HG02943 (cell line): ENCODE measurements around the gene CRYBG2.
"Not testable (repeated sequence)": the region's sequence is repeated elsewhere in the genome, so short reads cannot be mapped to it uniquely, and the experiment has no call there.

ENCODE experiments used
- ATAC-seq: cut with Tn5 transposase; IDR thresholded peaks from one replicate; pipeline ENCODE4 v1.9.1; 2021; ENCODE audit warnings: mild to moderate bottlenecking, low read depth, moderate library complexity; ENCODE audit not compliant: unreplicated experiment

CRYBG2 gene

GRCh38 chr1:26372611-26373010, 18.7 kb upstream of the CRYBG2 start, which contains the start of gene ZNF683:
ZNF683 (minus strand) TSS chr1:26372750; CDS start chr1:26368571, 4,179 bp downstream.
- not testable (repeated sequence) for ATAC-seq

- ATAC-seq: no peak
These were observed 18.1 kb upstream of the CRYBG2 start for GRCh38 chr1:26372039-26372438.

- no peak for ATAC-seq
These were observed 16.9 kb upstream of the CRYBG2 start for GRCh38 chr1:26370591-26371382.

- no peak for ATAC-seq
These were observed 14.6 kb upstream of the CRYBG2 start for GRCh38 chr1:26368486-26368885.

- ATAC-seq: no peak
These were observed 14.1 kb upstream of the CRYBG2 start for GRCh38 chr1:26368006-26368405.

GRCh38 chr1:26367441-26367840, 13.5 kb upstream of the CRYBG2 start:
- no peak for ATAC-seq

GRCh38 chr1:26364956-26365355, 11.0 kb upstream of the CRYBG2 start:
- ATAC-seq: no peak

- ATAC-seq: no peak
These were observed 9.9 kb upstream of the CRYBG2 start for GRCh38 chr1:26363549-26364448.

GRCh38 chr1:26362331-26362730, 8.4 kb upstream of the CRYBG2 start:
- ATAC-seq: no peak

- ATAC-seq: no peak
These were observed 7.7 kb upstream of the CRYBG2 start for GRCh38 chr1:26361605-26362122.

- ATAC-seq: no peak
These were observed 7.1 kb upstream of the CRYBG2 start for GRCh38 chr1:26360807-26361604.

GRCh38 chr1:26359981-26360806, 6.3 kb upstream of the CRYBG2 start:
- no peak for ATAC-seq

- ATAC-seq: no peak
These were observed 4.8 kb upstream of the CRYBG2 start for GRCh38 chr1:26358411-26359384.

GRCh38 chr1:26357121-26357602, 3.2 kb upstream of the CRYBG2 start:
- ATAC-seq: no peak

GRCh38 chr1:26356106-26356505, 2.2 kb upstream of the CRYBG2 start:
- ATAC-seq: no peak

- no peak for ATAC-seq
These were observed 1.0 kb upstream of the CRYBG2 start for GRCh38 chr1:26354972-26355371.

- no peak for ATAC-seq
These were observed 595 bp downstream of the CRYBG2 start for GRCh38 chr1:26353210-26353859.

- ATAC-seq: no peak
These were observed 1.6 kb downstream of the CRYBG2 start for GRCh38 chr1:26352338-26352679.
